Left lung (tissue), 10 donors: ENCODE data around the gene RNF44. TPM values are rescaled to one million over a fixed set of nuclear protein-coding genes. Genes with fewer than 3 reads are reported as not detected.
"Not testable (repeated sequence)": the region's sequence is repeated elsewhere in the genome, so short reads cannot be mapped to it uniquely, and the experiment has no call there.

Source experiments
- ATAC-seq: fragments of 200-7000 bp; cut with Tn5 transposase; one replicate; pipeline ENCODE4 v1.9.1; 2020; ENCODE audit warnings: moderate library complexity
- DNase-seq, 4 donors: peaks; one replicate each; pipeline ENCODE4 v3.0.0-alpha.2; 2013 to 2020
- H3K27ac ChIP-seq, 2 donors: fragments of 200-600 bp; sonication (generic) in 1 of 2; one replicate each; pipeline versions ENCODE4 v1.5.0 to v1.8.0; 2020 to 2021
- H3K27me3 ChIP-seq, 2 donors: fragments of 200-600 bp; sonication (generic) in 1 of 2; one replicate each; pipeline versions ENCODE4 v1.5.0 to v1.8.0; 2020 to 2021
- H3K36me3 ChIP-seq, 2 donors: fragments of 200-600 bp; sonication (generic) in 1 of 2; one replicate each; pipeline versions ENCODE4 v1.5.0 to v1.8.0; 2020 to 2021
- H3K4me1 ChIP-seq, 2 donors: fragments of 200-600 bp; one replicate each; pipeline ENCODE4 v1.8.0; 2021
- H3K4me3 ChIP-seq, 2 donors: fragments of 200-600 bp; sonication (generic) in 1 of 2; one replicate each; pipeline versions ENCODE4 v1.5.0 to v1.8.0; 2020 to 2021; ENCODE audit warnings: mild to moderate bottlenecking in 1 of 2
- H3K9me3 ChIP-seq, 2 donors: fragments of 200-600 bp; sonication (generic) in 1 of 2; one replicate each; pipeline versions ENCODE4 v1.5.0 to v1.8.0; 2020 to 2021
- CTCF ChIP-seq, 2 donors: fragments of 200-600 bp; sonication (generic) in 1 of 2; IDR thresholded peaks; one replicate each; pipeline versions ENCODE4 v1.5.0 to v1.8.0; 2021; ENCODE audit warnings: antibody characterized with exemption in 2 of 2
- intact Hi-C, 2 donors: fragments of 100-400 bp; cut with DNase I; formaldehyde crosslinking; loops; one replicate each; pipeline versions ENCODE4 v1.11.2 to v1.14.2; 2022
- polyA plus RNA-seq, 6 donors: library from polyadenylated mRNA; unstranded; fragments of 120-200 nt; gene quantifications; one replicate each; pipeline ENCODE4 v1.2.1, GENCODE V29; 2013; ENCODE audit not compliant: insufficient read length in 6 of 6
- total RNA-seq, 2 donors: library from RNA; stranded (reverse); fragmentation: NEBNext Ultra II Directional; extraction: Animal tissue kit (Norgen Biotek cat#: 25700); gene quantifications; one replicate each; pipeline ENCODE4 v1.2.1, GENCODE V29; 2021
- donor health status: DM: no; HTN: yes; CAD: no.
- donor health status: DM: no; HTN: no; CAD: no.

The RNF44 gene
- total and polyA plus RNA-seq, 8 donors, result 37.6 to 61.7 (median 45.0) TPM

- Histone ChIP-seq H3K9me3 (no peaks in the 10 kb centered on the region), H3K36me3 (no peaks in the 10 kb centered on the region), H3K27ac (no peak overlapping the region), H3K4me3 (no peak overlapping the region), H3K27me3 (peaks cover 0 to 47% of the 10 kb centered on the region in 2 donors), H3K4me1 (peaks cover 0 to 12% of the 10 kb centered on the region in 2 donors)
- DNase-seq (no peak), ATAC-seq (no peak)
- intact Hi-C loops, result no loop called here
- TF ChIP-seq CTCF (IDR thresholded peaks at IDR 0.05), result no peak
These were observed 16.3 kb upstream of the RNF44 start for GRCh38 chr5:176553260-176554085.

- intact Hi-C loops, result no loop called here
- no peak for ATAC-seq
- TF ChIP-seq CTCF (IDR thresholded peaks at IDR 0.05), result no peak
These were observed 15.2 kb upstream of the RNF44 start for GRCh38 chr5:176552332-176552869.

GRCh38 chr5:176550937-176551336, 13.7 kb upstream of the RNF44 start:
- H3K4me3 ChIP-seq, H3K9me3 ChIP-seq, ATAC-seq, intact Hi-C loops, H3K27ac ChIP-seq, DNase-seq, H3K36me3 ChIP-seq: not testable (repeated sequence)
- Histone ChIP-seq H3K4me1 (peaks cover 0 to 22% of the 10 kb centered on the region in 2 donors), H3K27me3 (peaks cover 0 to 47% of the 10 kb centered on the region in 2 donors)

More at GRCh38 chr5:176552332-176552869, 15.2 kb upstream of the RNF44 start:
- no peak for DNase-seq
- no peak overlapping the region for H3K4me3 ChIP-seq
- H3K9me3 ChIP-seq, result no peaks in the 10 kb centered on the region
- H3K36me3 ChIP-seq, result no peaks in the 10 kb centered on the region
- H3K27me3 ChIP-seq, result peaks cover 0 to 47% of the 10 kb centered on the region in 2 donors
- H3K4me1 ChIP-seq, result peaks cover 0 to 17% of the 10 kb centered on the region in 2 donors
- H3K27ac ChIP-seq, result no peak overlapping the region

- no peaks in the 10 kb centered on the region for H3K36me3 ChIP-seq
- H3K9me3 ChIP-seq, result no peaks in the 10 kb centered on the region
- no peak for ATAC-seq
- H3K27me3 ChIP-seq, result peaks cover 0 to 47% of the 10 kb centered on the region in 2 donors
- H3K4me3 ChIP-seq, result no peak overlapping the region
- peaks cover 0 to 20% of the 10 kb centered on the region in 2 donors for H3K4me1 ChIP-seq
- peak in 1 of 4 donors; percentile 84 for DNase-seq
- no peak for TF ChIP-seq CTCF (IDR thresholded peaks at IDR 0.05)
- H3K27ac ChIP-seq, result no peak overlapping the region
- intact Hi-C loops, result no loop called here
These were observed 13.2 kb upstream of the RNF44 start for GRCh38 chr5:176550275-176550831.

GRCh38 chr5:176549871-176550270, 12.7 kb upstream of the RNF44 start:
- Histone ChIP-seq H3K27me3 (peaks cover 0 to 46% of the 10 kb centered on the region in 2 donors), H3K4me1 (peaks cover 0 to 20% of the 10 kb centered on the region in 2 donors), H3K27ac (no peak overlapping the region), H3K9me3 (no peaks in the 10 kb centered on the region), H3K36me3 (no peaks in the 10 kb centered on the region), H3K4me3 (no peak overlapping the region)
- TF ChIP-seq CTCF (IDR thresholded peaks at IDR 0.05), result no peak
- ATAC-seq (no peak), DNase-seq (no peak)
- intact Hi-C loops, result no loop called here
